ENCODE data around the gene PES1. TPM values are rescaled to one million over a fixed set of nuclear protein-coding genes. Genes with fewer than 3 reads are reported as not detected.
"Not testable (repeated sequence)": the region's sequence is repeated elsewhere in the genome, so short reads cannot be mapped to it uniquely, and the experiment has no call there.

Gene PES1
- total RNA-seq, 1 experiment from 2014 or later: 111 TPM

GRCh38 chr22:30627471-30627870 lies 35.8 kb upstream of the PES1 start:
- no peaks in the 10 kb centered on the region for H3K9me3 ChIP-seq (ENCODE audit: control insufficient read depth, insufficient read depth, low read depth, low read length)
- in situ Hi-C loops (cut with HindIII; ENCODE audit: low pct_unique_long_range_greater_than_20kb, low sequenced_read_pairs): no loop called here
- no peaks in the 10 kb centered on the region for H3K4me1 ChIP-seq (ENCODE audit: control insufficient read depth, insufficient read depth, low read length)
- TF ChIP-seq REST (IDR thresholded peaks at IDR 0.05; ENCODE audit: insufficient read depth in 1 of 2, low read depth in 2 of 2, low read length in 1 of 2) (no peak), SIN3A (IDR thresholded peaks at IDR 0.05; ENCODE audit: borderline replicate concordance, insufficient read depth, low read depth, low read length) (no peak), CTCF (IDR thresholded peaks at IDR 0.05) (no peak), POLR2AphosphoS5 (IDR thresholded peaks at IDR 0.05; ENCODE audit: low read depth, low read length) (no peak), TCF7L2 (IDR thresholded peaks at IDR 0.05; ENCODE audit: low read depth, low read length) (no peak)
- no TSS peak for BruUV-seq (replicated peaks)
- no peak overlapping the region for H3K27ac ChIP-seq (ENCODE audit: low read length)
- intact Hi-C loops (cut with micrococcal nuclease; ENCODE audit: unreplicated experiment): no loop called here
- ATAC-seq: no peak
- no peaks in the 10 kb centered on the region for H3K36me3 ChIP-seq (ENCODE audit: control insufficient read depth, insufficient read depth, low read length)
- CTCF ChIA-PET: no interaction called here
- POLR2A ChIA-PET: no interaction called here
- no peak for DNase-seq (ENCODE audit: low read depth, low spot score)
- no peak overlapping the region for H3K4me3 ChIP-seq (ENCODE audit: low read depth in 2 of 2, low read length in 2 of 2)
- no peaks in the 10 kb centered on the region for H3K27me3 ChIP-seq (ENCODE audit: control insufficient read depth, insufficient read depth, low read length)

GRCh38 chr22:30626413-30626812 lies 34.7 kb upstream of the PES1 start:
- POLR2A ChIA-PET: no interaction called here

GRCh38 chr22:30619909-30620308 lies 28.2 kb upstream of the PES1 start:
- H3K4me1 ChIP-seq (ENCODE audit: control insufficient read depth, insufficient read depth, low read length); ATAC-seq; CTCF ChIA-PET; BruUV-seq (replicated peaks); H3K4me3 ChIP-seq (ENCODE audit: low read depth in 2 of 2, low read length in 2 of 2); H3K9me3 ChIP-seq (ENCODE audit: control insufficient read depth, insufficient read depth, low read depth, low read length); H3K36me3 ChIP-seq (ENCODE audit: control insufficient read depth, insufficient read depth, low read length); H3K27ac ChIP-seq (ENCODE audit: low read length); intact Hi-C loops (cut with micrococcal nuclease; ENCODE audit: unreplicated experiment); in situ Hi-C loops (cut with HindIII; ENCODE audit: low pct_unique_long_range_greater_than_20kb, low sequenced_read_pairs); H3K27me3 ChIP-seq (ENCODE audit: control insufficient read depth, insufficient read depth, low read length); POLR2A ChIA-PET; DNase-seq (ENCODE audit: low read depth, low spot score): not testable (repeated sequence)

More at GRCh38 chr22:30626413-30626812, 34.7 kb upstream of the PES1 start:
- in situ Hi-C loops (cut with HindIII; ENCODE audit: low pct_unique_long_range_greater_than_20kb, low sequenced_read_pairs) (no loop called here), intact Hi-C loops (cut with micrococcal nuclease; ENCODE audit: unreplicated experiment) (no loop called here)
- BruUV-seq (replicated peaks): no TSS peak
- CTCF ChIA-PET: interaction anchor here (0.5 to 0.6 kb wide), 2 partner anchors 8 to 337 kb away, joined by 3 read pairs; partner anchors contain the start of gene CASTOR1
- no peaks in the 10 kb centered on the region for H3K9me3 ChIP-seq (ENCODE audit: control insufficient read depth, insufficient read depth, low read depth, low read length)
- H3K4me3 ChIP-seq (ENCODE audit: low read depth in 2 of 2, low read length in 2 of 2): no peak overlapping the region
- H3K36me3 ChIP-seq (ENCODE audit: control insufficient read depth, insufficient read depth, low read length): no peaks in the 10 kb centered on the region
- DNase-seq (ENCODE audit: low read depth, low spot score) (no peak), ATAC-seq (no peak)
- no peak overlapping the region for H3K27ac ChIP-seq (ENCODE audit: low read length)
- H3K4me1 ChIP-seq (ENCODE audit: control insufficient read depth, insufficient read depth, low read length): no peaks in the 10 kb centered on the region
- TF ChIP-seq SIN3A (IDR thresholded peaks at IDR 0.05; ENCODE audit: borderline replicate concordance, insufficient read depth, low read depth, low read length) (no peak), CTCF (IDR thresholded peaks at IDR 0.05) (no peak)
- H3K27me3 ChIP-seq (ENCODE audit: control insufficient read depth, insufficient read depth, low read length): no peaks in the 10 kb centered on the region
